ENCODE results near the gene TRIB2.
A peak's percentile ranks its signal among the peaks of the same experiment; 100 is the strongest.

Gene TRIB2

GRCh38 chr2:12700989-12701388, 15.7 kb upstream of the TRIB2 start:
- DNase-seq (ENCODE audit: low read depth, low spot score) = no peak

GRCh38 chr2:12701786-12702167, 15.0 kb upstream of the TRIB2 start:
- no peak for DNase-seq (ENCODE audit: low read depth, low spot score)

GRCh38 chr2:12702168-12703121, 14.3 kb upstream of the TRIB2 start:
- DNase-seq (ENCODE audit: low read depth, low spot score) = no peak

DNA sequence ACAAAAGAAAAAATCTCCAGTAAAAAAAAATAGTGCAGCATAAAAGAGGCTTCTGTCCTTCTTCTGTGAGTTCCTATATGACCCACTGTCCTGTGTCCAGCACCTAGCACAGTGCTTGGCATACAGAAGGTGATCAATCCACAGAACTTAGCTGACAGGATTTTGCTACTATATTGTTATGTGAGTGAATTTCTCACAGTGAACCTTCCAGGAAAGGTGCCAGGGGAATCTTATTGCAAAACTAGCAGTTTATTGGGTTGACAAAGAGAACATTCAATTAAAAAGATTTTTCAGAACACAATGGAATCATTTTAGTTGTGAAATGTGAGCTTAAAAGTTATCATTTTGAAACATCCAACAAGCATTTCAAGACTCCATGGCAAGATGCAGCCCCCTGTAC, 12.4 kb upstream of the TRIB2 start:
- no peak for DNase-seq (ENCODE audit: low read depth, low spot score)

GRCh38 chr2:12705230-12705629, 11.5 kb upstream of the TRIB2 start:
- DNase-seq (ENCODE audit: low read depth, low spot score) = no peak

- no peak for DNase-seq (ENCODE audit: low read depth, low spot score)
Measured at GRCh38 chr2:12705742-12706141, 11.0 kb upstream of the TRIB2 start.

DNA sequence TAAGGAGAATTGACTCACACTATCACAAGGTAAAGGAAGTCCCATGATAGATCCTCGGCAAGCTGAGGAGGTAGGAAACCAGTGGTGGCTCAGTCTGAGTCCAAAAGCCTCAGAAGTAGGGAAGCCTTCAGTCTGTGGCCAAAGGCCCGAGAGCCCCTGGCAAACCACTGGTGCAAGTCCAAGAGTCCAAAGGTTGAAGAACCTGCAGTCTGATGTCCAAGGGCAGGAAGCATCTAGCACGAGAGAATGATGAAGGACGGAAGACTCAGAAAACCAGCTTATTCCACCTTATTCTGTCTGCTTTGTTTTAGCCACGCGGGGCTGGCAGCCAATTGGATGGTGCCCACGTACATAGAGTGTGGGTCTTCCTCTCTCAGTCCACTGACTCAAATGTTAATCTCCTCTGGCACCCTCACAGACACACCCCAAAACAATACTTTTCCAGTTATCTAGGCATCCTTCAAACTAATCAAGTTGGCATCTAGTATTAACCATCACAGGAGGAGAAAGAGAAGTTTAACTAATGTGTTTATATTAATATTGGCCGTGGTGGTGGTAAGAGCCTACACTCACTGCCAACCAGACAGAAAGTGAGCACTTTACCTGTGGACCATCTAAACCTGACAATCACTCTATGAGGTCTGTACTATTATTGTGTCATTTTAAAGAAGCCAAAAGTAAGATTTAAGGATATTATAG, 8.1 kb upstream of the TRIB2 start:
- DNase-seq (ENCODE audit: low read depth, low spot score) = no peak

DNA sequence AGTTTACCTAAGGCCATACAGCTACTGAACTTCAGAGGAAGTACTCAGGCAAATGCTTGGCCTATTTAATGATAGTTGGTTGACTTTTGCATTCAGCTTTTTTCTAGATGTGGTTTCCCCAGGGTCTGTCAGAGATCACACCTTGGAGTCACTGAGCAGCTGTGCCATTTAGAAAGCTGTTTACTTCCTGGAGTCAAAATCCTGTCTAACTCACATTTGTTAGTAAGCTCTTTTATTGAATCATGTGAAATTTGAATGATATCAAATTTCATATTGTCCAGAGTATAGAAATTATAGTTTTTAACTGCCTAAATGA, 7.6 kb upstream of the TRIB2 start:
- no peak for DNase-seq (ENCODE audit: low read depth, low spot score)

DNA sequence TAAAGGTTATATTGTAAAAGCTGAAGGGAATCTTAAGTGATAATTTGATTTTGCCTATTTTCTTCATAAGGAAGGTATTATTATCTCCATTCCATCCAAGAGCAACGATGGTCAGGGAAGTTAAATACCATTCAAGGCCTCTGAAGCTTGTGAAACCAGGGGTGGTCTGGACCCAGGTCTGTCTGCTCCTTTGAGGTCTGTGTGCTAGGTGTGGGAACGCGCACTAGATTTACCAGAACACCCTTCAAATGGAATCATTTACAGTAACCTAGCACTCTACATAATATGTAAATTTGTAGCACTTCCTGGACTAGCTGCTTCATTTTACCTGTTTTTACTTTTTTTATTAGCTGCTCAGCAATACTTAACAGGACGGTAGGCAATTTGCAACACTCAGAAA, 6.4 kb upstream of the TRIB2 start:
- DNase-seq (ENCODE audit: low read depth, low spot score) = no peak

DNA sequence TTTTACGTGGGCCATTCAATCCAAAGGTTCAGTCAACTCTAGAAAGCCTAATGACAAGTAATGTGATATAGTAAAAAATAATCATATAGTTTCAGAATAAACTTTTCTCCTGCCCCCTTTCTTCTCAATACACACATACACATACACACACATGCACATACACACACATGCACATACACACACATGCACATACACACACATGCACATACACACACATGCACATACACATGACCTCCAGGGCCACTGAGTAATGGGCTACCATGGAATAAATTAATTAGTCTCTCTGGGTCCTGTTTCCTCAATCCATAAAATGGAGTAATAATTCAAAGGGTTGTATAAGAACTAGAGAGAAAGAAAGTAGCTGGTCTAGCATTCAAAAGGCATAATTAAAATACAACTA, 5.4 kb upstream of the TRIB2 start:
- DNase-seq (ENCODE audit: low read depth, low spot score) = no peak

DNA sequence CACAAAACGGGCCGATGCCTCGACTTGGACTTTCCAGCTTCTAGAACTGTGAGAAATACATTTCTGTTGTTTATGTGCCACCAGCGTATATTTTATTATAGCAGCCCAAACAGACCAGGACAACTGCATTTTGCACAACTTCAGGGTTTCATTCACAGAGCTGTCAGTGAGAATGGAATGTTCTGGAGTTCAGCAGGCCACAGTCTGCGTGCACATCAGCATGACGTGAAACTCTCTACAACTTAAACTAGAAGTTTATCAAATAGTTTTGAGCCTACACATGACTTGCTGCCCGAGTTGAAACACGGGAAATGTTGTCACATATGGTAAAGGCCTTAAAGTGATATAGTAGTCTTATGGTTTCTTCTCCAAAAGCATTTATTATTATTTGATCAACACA, 3.9 kb upstream of the TRIB2 start:
- no peak for DNase-seq (ENCODE audit: low read depth, low spot score)

DNA sequence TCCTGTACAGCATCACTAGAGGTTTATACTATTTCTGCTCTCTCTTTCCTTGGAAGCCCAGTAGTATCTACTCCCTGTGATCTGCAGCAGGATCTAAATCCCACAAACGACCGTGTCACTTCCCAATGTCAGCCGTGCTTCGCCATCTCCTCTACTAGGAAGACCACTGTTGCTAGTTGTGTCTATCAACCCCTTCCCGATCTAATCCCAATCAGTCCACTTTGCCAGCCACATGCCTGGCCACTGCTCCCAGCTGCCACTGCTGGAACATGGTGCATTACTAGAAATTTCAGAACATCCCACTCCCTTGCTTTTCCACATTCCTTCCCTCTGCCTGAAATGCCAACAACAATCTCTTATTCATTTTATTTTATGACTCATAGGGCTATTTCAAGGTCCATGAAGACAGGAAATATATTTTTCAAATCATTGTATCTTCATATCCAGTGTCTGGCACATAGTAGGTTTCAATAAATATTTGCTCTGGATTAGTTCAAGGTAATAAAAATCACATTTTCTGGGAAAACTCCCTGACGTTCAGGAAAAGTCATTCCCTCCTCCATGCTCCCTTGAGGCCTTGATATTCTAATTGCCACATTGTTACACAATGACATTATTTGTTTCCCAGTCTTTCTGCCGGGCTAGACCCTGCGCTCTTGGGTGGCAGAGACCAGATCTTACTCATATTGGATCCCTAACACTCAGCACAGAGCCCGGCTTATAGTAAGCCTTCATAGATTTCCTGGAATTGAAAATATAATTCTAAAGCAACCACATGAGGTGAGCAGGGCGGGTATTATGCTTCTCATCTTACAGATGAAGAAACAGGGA, 2.1 kb upstream of the TRIB2 start:
- DNase-seq (ENCODE audit: low read depth, low spot score) = no peak

DNA sequence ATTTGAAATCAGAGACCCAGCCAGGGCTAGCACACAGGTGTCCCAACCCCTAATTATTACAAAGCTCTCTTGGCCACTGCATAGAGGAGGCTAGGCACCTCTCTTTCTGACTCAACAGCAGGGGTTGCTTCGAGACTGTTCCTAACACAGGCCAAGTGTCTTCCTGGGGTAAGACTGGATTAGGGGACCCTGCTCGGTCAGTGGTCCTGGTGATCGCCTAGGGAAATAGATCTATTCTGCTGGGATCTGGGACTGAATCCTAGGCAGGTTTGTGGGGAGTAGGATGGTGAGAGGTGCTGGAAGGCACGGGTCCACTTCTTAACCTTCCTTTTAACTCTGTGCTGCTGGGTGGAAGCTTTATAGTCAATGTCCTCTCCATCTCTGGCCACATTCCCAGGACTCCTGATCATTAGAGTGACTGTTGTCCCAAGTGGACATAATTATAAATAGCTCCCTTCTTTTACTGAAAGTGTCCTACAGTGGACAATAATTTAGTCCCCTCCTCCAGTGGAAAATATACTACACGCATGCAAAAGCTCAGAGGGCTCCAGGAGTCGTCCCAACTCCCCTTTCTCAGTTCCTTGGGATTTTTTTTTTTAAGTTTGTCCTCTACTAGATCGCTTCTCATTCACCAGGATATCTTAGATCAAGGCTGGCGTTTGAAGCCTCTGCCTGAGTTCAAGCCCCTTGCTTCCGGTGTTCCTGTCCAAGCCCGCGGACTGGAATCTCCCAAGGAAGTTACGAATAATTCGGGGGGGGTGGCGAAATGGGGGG, 1.3 kb upstream of the TRIB2 start:
- peak; percentile 10 for DNase-seq (ENCODE audit: low read depth, low spot score)

- peak; percentile 76 for DNase-seq (ENCODE audit: low read depth, low spot score)
Measured at GRCh38 chr2:12716032-12716281, 779 bp upstream of the TRIB2 start.

GRCh38 chr2:12717191-12718014, 667 bp downstream of the TRIB2 start:
- peak; percentile 80 for DNase-seq (ENCODE audit: low read depth, low spot score)

DNA sequence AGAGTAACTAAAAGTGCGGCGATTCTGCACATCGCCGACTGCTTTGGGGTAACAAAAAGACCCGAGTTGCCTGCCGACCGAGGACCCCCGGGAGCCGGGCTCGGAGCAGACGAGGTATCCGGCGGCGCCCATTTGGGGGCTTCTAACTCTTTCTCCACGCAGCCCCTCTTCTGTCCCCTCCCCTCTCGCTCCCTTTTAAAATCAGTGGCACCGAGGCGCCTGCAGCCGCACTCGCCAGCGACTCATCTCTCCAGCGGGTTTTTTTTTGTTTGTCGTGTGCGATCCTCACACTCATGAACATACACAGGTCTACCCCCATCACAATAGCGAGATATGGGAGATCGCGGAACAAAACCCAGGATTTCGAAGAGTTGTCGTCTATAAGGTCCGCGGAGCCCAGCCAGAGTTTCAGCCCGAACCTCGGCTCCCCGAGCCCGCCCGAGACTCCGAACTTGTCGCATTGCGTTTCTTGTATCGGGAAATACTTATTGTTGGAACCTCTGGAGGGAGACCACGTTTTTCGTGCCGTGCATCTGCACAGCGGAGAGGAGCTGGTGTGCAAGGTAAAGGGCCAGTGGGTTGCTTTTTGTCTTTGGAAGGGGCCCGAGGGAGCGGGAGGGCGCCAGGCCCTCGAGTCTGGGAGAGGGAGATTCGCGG, 1.4 kb downstream of the TRIB2 start:
- peak; percentile 57 for DNase-seq (ENCODE audit: low read depth, low spot score)

- DNase-seq (ENCODE audit: low read depth, low spot score) = peak; percentile 74
Measured at GRCh38 chr2:12718711-12719399, 2.1 kb downstream of the TRIB2 start.

DNA sequence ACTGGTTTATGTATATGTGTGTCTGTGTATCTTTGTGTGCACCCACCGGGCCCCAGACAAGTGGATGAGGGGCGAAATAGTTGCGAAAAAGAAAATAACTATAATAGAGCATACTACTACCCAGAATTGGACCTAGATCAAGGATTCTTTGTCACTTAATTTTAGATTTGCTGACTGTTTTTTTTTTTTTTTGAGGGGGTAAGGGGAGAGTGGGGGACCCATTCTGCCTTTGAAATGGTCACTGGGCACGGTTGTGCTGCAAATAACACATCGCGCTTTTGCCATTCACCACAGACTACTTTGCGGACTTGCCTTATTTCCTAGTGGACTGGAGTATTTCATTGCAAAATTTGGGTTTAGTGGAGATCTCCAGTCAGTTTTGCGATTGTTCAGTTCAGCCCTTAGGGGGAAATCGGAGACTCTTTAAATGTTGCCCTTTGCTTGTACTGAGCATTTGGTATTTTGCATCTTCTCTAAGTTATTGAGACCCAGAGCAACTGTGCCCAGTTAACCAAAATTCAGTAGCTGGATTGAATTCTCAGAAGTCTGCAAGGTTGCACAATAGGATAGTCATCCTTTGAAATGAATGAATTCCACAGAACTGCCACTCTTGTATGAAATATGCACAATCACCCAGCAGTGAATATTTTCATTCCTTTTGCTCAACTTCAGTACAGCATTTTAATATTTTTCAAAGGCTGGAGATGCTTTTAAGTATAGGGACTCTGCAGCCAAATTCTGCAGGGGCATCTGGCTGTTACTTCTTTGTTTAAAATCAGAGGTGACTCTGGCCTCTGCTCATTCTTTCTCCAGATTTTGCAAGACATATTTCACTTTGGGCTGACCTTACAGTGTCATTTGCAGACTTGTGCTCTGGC, 2.9 kb downstream of the TRIB2 start:
- DNase-seq (ENCODE audit: low read depth, low spot score) = no peak

DNA sequence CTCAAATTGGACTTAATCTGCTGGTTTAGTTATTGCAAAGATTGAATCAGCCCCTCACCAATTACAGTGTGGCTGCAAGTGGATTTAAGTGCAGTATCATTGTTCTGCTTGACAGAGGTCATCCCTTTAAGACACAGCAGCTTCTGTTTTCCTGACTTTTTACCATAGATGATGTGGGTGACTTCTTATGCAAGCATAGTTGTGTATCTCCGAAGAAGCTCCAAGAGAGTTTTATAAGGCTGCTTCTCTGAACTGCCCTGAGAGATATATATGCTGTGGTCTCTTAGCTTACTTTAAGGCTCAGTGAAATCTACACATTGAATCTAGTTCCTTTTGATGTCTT, 3.5 kb downstream of the TRIB2 start:
- DNase-seq (ENCODE audit: low read depth, low spot score) = no peak

All from ELF-1 (cell line).